HG03565 (cell line): Measurements from ENCODE around the gene ECI2.
"Not testable (repeated sequence)": the region's sequence is repeated elsewhere in the genome, so short reads cannot be mapped to it uniquely, and the experiment has no call there.

Experiments used
- ATAC-seq: cut with Tn5 transposase; IDR thresholded peaks from one replicate; pipeline ENCODE4 v1.9.1; 2021; ENCODE audit warnings: mild to moderate bottlenecking, moderate library complexity; ENCODE audit not compliant: unreplicated experiment

ECI2 gene

GRCh38 chr6:4105980-4106536 is 29.3 kb downstream of the ECI2 start:
- no peak for ATAC-seq

GRCh38 chr6:4103929-4104328 is 31.4 kb downstream of the ECI2 start:
- no peak for ATAC-seq

DNA sequence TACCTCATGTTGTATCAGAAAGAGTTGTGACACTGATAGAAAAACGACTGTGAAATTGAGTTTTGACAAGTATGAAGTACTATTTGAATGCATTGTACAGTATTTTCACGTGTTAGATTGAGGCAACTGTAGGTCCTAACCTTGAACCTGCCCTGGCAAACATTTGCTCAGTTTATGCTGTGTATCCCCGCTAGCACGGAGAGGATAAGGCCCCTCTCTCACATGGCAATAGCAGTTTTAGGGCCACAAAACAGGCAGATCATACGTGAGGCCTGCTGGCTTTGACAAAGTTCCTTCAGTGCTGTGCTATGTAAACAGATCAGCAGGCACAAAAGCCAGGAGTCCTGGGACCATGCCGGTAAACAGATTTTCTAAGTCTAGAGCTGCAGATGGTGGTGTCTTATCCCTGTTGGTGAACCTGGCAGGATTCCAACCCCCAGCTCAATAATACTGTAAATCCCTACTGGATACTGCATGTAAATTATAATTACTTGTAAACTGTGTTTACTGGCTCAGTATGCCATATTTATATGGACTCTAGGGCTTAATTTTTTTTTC is 32.6 kb downstream of the ECI2 start:
- ATAC-seq = no peak

DNA sequence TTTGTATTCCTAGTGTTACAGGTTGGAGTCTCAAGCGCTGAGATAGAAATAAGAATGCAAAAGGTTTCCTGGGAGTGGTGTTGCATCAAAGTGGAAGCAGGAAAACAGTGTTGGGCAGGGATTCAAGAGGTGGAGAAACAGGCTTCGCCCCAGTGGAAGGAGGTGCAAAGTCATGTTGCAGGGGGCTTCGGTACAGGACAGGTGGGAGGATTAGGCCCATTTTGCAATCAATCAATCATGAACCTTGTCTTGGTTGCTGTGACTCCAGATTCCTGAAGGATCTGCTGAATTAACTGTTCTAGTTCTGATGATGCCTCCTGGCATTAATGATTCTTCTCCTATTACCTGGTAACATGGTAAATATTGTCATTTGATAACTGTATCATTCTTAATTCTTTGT is 34.1 kb downstream of the ECI2 start:
- ATAC-seq = no peak

DNA sequence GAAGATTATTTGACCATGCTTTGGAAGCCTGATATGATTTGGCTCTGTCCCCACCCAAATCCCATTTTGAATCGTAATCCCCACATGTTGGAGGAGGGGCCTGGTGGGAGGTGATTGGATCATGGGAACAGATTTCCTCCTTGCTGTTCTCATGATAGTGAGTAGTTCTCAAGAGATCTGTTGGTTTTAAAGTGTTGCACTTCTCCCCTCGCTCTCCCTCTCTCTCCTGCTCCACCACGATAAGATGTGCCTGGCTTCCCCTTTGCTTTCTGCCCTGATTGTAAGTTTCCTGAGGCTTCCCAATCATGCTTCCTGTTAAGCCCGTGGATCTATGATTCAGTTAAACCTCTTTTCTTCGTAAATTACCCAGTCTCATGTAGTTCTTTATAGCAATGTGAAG is 34.7 kb downstream of the ECI2 start:
- ATAC-seq = no peak

DNA sequence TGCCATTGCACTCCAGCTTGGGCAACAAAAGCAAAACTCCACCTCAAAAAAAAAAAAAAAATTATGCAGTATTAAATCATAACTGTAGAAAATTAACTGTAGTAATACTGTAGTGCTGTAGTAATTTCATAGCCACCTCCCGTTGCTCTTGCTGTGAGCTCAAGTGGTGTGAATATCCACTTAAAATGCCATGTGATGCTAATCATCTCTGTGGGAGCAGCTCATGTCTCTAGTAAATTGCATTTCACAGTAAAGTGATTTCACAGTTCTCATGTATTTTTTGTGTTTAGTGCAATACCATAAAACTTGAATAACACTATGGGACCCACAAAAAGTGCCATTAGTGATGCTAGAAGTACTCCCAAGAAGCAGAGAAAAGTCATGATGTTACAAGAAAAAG is 42.1 kb downstream of the ECI2 start:
- ATAC-seq = no peak

DNA sequence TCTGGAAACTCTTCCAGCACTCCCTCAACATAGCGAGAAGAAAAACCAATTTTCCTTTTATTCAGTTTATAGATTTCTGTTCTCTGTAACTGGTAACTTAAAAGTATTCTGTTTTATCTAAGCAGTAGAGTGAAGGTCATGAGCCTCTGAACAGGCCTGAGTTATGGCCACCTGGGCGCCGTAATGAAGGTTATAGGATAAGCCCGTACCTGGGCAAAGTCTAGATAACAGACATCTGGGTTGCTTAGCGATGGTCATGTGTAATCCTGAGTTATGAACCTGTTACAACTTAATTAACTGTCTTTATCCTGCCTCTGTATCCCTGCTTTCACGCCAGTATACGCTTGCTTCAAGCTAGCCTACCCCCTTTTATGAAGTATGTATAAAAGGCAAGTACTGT is 43.4 kb downstream of the ECI2 start:
- ATAC-seq = no peak

GRCh38 chr6:4090043-4090442 is 45.3 kb downstream of the ECI2 start:
- not testable (repeated sequence) for ATAC-seq

DNA sequence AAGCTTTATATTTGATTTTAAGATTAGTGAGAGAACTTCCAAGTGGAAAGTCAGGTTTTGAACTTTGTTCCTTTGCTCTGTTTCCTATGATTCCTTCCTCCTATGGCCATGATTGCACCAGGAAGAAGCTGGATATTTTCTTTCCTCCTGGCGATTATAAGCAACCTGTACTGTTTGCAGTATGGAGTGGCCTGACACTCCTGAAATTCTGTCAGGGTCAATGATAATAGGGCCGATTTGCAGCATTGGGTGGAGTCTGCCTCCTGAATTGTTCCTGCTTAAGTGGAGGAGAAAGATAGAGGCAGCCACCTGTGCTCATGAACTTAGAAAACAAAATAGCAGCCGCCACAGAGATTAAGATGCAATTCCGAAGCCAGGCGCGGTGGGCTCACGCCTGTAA is 46.7 kb downstream of the ECI2 start:
- ATAC-seq = no peak

DNA sequence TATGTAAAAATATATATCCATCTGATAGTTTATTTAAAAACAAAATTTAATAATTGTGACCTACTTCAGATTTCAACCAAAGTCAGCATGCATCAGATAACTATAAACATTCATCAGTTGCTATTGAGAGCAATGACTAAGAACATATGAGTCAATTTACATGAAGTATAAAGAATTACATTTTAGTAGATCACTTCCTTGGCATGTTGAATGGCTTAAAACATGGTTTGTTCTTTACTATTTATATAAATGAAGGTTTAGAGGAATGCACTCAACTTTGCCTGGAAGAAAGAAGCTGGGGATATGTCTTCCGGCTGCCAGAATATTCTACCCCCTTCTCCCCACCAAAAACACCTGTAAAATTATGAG is 50.1 kb downstream of the ECI2 start:
- ATAC-seq = no peak

- no peak for ATAC-seq
Measured at GRCh38 chr6:4084444-4085331, 50.7 kb downstream of the ECI2 start.

GRCh38 chr6:4078691-4079471 is 56.5 kb downstream of the ECI2 start, which contains the start of gene FAM217A:
TSS of gene FAM217A (minus strand) at chr6:4079137. CDS start at chr6:4077414, 1,723 bp downstream.
- ATAC-seq = no peak

- ATAC-seq = no peak
Measured at GRCh38 chr6:4074478-4075235, 60.7 kb downstream of the ECI2 start.

- no peak for ATAC-seq
Measured at GRCh38 chr6:4071330-4071729, 64.0 kb downstream of the ECI2 start.

DNA sequence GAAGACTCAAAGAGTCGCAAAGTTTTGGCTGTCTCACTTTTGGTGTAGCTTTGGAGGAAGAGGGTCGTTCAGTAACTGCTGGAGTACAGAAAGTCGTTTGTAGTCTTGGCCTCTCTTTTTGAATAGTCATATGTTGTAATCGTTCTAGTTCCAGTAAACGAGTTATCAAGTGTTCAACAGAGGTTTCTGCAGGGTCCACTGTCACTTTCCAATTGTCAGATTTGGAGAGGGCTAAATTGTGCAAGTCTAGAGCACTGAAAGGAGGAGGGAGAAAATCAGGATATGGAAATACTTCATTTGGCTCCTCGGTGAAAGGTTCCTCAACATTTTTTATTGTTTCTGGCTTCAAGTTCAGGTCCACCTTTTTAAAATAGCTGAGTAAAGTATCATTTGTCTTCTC is 66.2 kb downstream of the ECI2 start:
- ATAC-seq = no peak

GRCh38 chr6:4067673-4068072 is 67.7 kb downstream of the ECI2 start:
- ATAC-seq = no peak

- ATAC-seq = no peak
Measured at GRCh38 chr6:4066029-4066755, 69.2 kb downstream of the ECI2 start.
